HL-60 (cell line): Measurements from ENCODE around the gene EGLN3.

Experiments
- DNase-seq, 2 experiments: peaks; one replicate each; pipeline ENCODE4 v3.0.0-alpha.2; 2010 to 2020; ENCODE audit warnings: low read depth in 1 of 2, low spot score in 1 of 2
- H3K27ac ChIP-seq: fragments of 250-450 bp; sonication (Bioruptor Pico); replicated peaks from 2 replicates; pipeline ENCODE4 v1.5.1; 2020; ENCODE audit warnings: mild to moderate bottlenecking, moderate library complexity
- H3K27me3 ChIP-seq: fragments of 250-450 bp; sonication (Bioruptor Pico); 2 replicates; pipeline ENCODE4 v1.5.1; 2021; ENCODE audit warnings: mild to moderate bottlenecking, moderate library complexity; ENCODE audit not compliant: insufficient read depth, poor library complexity, severe bottlenecking
- H3K4me3 ChIP-seq: replicated peaks from 2 replicates; pipeline ENCODE4 v1.5.1; 2011; ENCODE audit warnings: mild to moderate bottlenecking, control low read depth, low read length; ENCODE audit not compliant: insufficient read depth
- GABPA ChIP-seq: IDR thresholded peaks from 2 replicates; pipeline ENCODE4 v1.6.1; 2012; ENCODE audit warnings: low read depth
- POLR2AphosphoS5 ChIP-seq: IDR thresholded peaks from 2 replicates; pipeline ENCODE4 v1.6.1; 2012; ENCODE audit warnings: low read depth
- SPI1 ChIP-seq: IDR thresholded peaks from 2 replicates; pipeline ENCODE4 v1.6.1; 2012; ENCODE audit warnings: low read depth, mild to moderate bottlenecking, borderline replicate concordance
- TF ChIP-seq, protein P1 (sequence below): IDR thresholded peaks from 2 replicates; pipeline ENCODE4 v1.6.1; 2012; ENCODE audit warnings: low read depth; ENCODE audit not compliant: insufficient replicate concordance
- TF ChIP-seq, protein P2 (sequence below): IDR thresholded peaks from one replicate; pipeline ENCODE4 v1.5.1; 2011; ENCODE audit warnings: low read length, control low read depth, inconsistent platforms; ENCODE audit not compliant: insufficient read depth

The EGLN3 gene

DNA sequence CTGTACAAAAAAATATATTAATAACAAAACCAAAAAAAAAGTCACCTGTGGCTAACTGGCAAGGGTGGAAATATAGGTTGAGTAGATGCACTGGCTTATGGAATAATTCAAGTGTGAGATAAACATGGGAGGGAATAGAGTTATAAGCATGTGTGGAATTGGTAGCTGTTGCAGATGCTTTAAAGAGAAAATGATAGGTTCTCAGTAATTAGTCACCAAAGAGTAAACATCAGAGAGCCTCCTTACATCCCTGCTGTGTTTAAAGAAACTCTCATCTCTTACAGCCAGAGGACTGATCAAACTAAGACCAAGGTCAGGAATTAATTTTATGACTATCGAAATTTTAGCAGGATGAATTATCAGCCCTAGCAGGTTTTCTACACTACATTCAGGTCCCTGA, 70.5 kb downstream of the EGLN3 start:
- H3K27ac ChIP-seq = no peak overlapping the region
- TF ChIP-seq SPI1 (no peak), GABPA (no peak), POLR2AphosphoS5 (no peak)
- TF ChIP-seq, protein P1, sequence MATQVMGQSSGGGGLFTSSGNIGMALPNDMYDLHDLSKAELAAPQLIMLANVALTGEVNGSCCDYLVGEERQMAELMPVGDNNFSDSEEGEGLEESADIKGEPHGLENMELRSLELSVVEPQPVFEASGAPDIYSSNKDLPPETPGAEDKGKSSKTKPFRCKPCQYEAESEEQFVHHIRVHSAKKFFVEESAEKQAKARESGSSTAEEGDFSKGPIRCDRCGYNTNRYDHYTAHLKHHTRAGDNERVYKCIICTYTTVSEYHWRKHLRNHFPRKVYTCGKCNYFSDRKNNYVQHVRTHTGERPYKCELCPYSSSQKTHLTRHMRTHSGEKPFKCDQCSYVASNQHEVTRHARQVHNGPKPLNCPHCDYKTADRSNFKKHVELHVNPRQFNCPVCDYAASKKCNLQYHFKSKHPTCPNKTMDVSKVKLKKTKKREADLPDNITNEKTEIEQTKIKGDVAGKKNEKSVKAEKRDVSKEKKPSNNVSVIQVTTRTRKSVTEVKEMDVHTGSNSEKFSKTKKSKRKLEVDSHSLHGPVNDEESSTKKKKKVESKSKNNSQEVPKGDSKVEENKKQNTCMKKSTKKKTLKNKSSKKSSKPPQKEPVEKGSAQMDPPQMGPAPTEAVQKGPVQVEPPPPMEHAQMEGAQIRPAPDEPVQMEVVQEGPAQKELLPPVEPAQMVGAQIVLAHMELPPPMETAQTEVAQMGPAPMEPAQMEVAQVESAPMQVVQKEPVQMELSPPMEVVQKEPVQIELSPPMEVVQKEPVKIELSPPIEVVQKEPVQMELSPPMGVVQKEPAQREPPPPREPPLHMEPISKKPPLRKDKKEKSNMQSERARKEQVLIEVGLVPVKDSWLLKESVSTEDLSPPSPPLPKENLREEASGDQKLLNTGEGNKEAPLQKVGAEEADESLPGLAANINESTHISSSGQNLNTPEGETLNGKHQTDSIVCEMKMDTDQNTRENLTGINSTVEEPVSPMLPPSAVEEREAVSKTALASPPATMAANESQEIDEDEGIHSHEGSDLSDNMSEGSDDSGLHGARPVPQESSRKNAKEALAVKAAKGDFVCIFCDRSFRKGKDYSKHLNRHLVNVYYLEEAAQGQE = no peak
- TF ChIP-seq, protein P2, sequence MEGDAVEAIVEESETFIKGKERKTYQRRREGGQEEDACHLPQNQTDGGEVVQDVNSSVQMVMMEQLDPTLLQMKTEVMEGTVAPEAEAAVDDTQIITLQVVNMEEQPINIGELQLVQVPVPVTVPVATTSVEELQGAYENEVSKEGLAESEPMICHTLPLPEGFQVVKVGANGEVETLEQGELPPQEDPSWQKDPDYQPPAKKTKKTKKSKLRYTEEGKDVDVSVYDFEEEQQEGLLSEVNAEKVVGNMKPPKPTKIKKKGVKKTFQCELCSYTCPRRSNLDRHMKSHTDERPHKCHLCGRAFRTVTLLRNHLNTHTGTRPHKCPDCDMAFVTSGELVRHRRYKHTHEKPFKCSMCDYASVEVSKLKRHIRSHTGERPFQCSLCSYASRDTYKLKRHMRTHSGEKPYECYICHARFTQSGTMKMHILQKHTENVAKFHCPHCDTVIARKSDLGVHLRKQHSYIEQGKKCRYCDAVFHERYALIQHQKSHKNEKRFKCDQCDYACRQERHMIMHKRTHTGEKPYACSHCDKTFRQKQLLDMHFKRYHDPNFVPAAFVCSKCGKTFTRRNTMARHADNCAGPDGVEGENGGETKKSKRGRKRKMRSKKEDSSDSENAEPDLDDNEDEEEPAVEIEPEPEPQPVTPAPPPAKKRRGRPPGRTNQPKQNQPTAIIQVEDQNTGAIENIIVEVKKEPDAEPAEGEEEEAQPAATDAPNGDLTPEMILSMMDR = no peak
- no peaks in the 10 kb centered on the region for H3K27me3 ChIP-seq
- H3K4me3 ChIP-seq = no peak overlapping the region
- no peak for DNase-seq

DNA sequence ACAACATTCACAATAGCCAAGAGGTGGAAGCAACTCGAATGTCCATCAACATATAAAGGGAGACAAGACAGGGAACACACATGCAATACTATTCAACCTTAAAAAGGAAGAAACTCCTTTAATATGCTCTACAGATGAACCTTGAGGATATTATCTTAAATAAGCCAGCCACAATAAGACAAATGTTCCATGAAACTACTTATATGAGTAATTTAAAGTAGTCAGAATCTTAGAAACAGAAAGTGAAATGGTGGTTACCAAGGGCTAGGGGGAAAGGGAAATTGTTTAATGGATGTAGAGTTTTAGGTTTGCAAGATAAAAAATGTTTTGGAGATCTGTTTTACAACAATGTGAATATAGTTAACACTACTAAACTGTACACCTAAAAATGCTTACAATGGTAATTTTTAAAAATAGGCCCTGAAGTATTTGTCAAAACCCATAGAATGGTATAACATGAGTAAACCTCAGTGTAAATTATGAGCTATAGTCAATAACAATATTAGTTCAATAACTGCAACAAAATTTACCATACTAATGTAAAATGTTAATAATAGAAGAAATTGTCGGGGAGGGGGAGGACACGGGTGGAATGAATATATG, 71.1 kb downstream of the EGLN3 start:
- no peak overlapping the region for H3K4me3 ChIP-seq
- TF ChIP-seq, protein P2 = no peak
- TF ChIP-seq, protein P1 = no peak
- TF ChIP-seq GABPA = no peak
- no peak for TF ChIP-seq POLR2AphosphoS5
- TF ChIP-seq SPI1 = no peak
- no peaks in the 10 kb centered on the region for H3K27me3 ChIP-seq
- no peak overlapping the region for H3K27ac ChIP-seq
- DNase-seq = no peak

DNA sequence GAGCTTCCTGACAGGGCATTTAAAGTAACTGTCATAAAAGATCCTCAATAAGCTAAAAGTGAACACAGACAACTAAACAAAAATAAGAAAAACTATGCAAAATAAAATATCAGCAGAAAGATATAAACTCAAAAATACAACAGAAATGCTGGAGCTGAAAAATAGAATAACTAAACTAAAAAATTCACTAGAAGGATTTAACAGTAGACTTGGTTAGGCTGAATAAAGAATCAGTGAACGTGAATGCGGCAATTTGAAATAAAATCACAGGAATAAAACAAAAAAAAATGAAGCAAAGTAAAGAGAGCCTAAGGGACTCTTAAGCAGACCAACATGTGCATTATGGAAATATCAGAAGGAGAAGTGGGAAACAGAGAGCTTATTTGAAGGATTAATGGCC, 74.6 kb downstream of the EGLN3 start:
- Histone ChIP-seq H3K4me3 (no peak overlapping the region), H3K27me3 (no peaks in the 10 kb centered on the region), H3K27ac (no peak overlapping the region)
- no peak for DNase-seq
- no peak for TF ChIP-seq GABPA
- no peak for TF ChIP-seq POLR2AphosphoS5
- TF ChIP-seq, protein P1 = no peak
- no peak for TF ChIP-seq SPI1
- TF ChIP-seq, protein P2 = no peak
